Breast epithelium (tissue), 4 donors: Measurements from ENCODE around the gene VANGL2. TPM values are rescaled to one million over a fixed set of nuclear protein-coding genes. Genes with fewer than 3 reads are reported as not detected.
A peak's percentile ranks its signal among the peaks of the same experiment; 100 is the strongest.
"Not testable (repeated sequence)": the region's sequence is repeated elsewhere in the genome, so short reads cannot be mapped to it uniquely, and the experiment has no call there.

ENCODE experiments used
- DNase-seq, 2 donors: peaks; one replicate each; pipeline ENCODE4 v3.0.0-alpha.2; 2019; ENCODE audit warnings: low spot score in 2 of 2
- H3K27ac ChIP-seq, 2 donors: fragments of 200-600 bp; sonication (generic) in 1 of 2; one replicate each; pipeline ENCODE4 v1.5.1; 2016 to 2019; ENCODE audit warnings: mild to moderate bottlenecking in 1 of 2
- H3K27me3 ChIP-seq, 2 donors: fragments of 200-600 bp; sonication (generic) in 1 of 2; one replicate each; pipeline versions ENCODE4 v1.5.1 to v1.6.0; 2017 to 2019; ENCODE audit warnings: control low read depth in 1 of 2, mild to moderate bottlenecking in 1 of 2
- H3K36me3 ChIP-seq: fragments of 200-600 bp; one replicate; pipeline ENCODE4 v1.5.1; 2019
- H3K4me1 ChIP-seq, 2 donors: fragments of 200-600 bp; sonication (generic); one replicate each; pipeline ENCODE4 v1.5.1; 2016 to 2019; ENCODE audit warnings: control low read depth in 1 of 2
- H3K4me3 ChIP-seq, 3 donors: fragments of 200-600 bp; sonication (generic); 1 replicate in 2 of 3; 2 replicates in 1 of 3; pipeline ENCODE4 v1.5.1; 2016 to 2019; ENCODE audit warnings: mild to moderate bottlenecking in 3 of 3, moderate library complexity in 2 of 3
- H3K9me3 ChIP-seq, 2 donors: fragments of 200-600 bp; sonication (generic) in 1 of 2; one replicate each; pipeline ENCODE4 v1.5.1; 2016 to 2019; ENCODE audit warnings: control low read depth in 1 of 2
- CTCF ChIP-seq, 3 donors: fragments of 450-650 bp; IDR thresholded peaks; one replicate each; pipeline ENCODE4 v1.5.1; 2016 to 2017; ENCODE audit warnings: antibody characterized with exemption in 3 of 3, mild to moderate bottlenecking in 3 of 3, moderate library complexity in 3 of 3
- POLR2A ChIP-seq: fragments of 450-650 bp; IDR thresholded peaks from one replicate; pipeline ENCODE4 v1.6.1; 2016; ENCODE audit warnings: antibody characterized with exemption, mild to moderate bottlenecking, moderate library complexity
- POLR2AphosphoS5 ChIP-seq, 3 donors: sonication (generic); formaldehyde crosslinking; IDR thresholded peaks; one replicate each; pipeline ENCODE4 v1.6.1; 2017; ENCODE audit warnings: antibody characterized with exemption in 3 of 3
- intact Hi-C: fragments of 100-400 bp; cut with DNase I; formaldehyde crosslinking; loops from one replicate; pipeline ENCODE4 v1.15.1; 2023; ENCODE audit warnings: low total_unique reads
- total RNA-seq, 3 donors: library from RNA; depleted of rRNA; stranded (reverse); fragments of >200 nt; gene quantifications; one replicate each; pipeline ENCODE4 v1.1.0, GENCODE V29; 2016

The VANGL2 gene
- total RNA-seq, 3 donors from 2014 or later = 0.48 to 7.6 (median 5.6) TPM

- H3K9me3 ChIP-seq = no peaks in the 10 kb centered on the region
- H3K36me3 ChIP-seq = no peaks in the 10 kb centered on the region
- H3K4me3 ChIP-seq = peak overlapping the region in 1 of 3 donors; percentile 33
- intact Hi-C loops = no loop called here
- peak overlapping the region; percentile 80 to 86 for H3K27ac ChIP-seq
- TF ChIP-seq POLR2AphosphoS5 (IDR thresholded peaks at IDR 0.05) (no peak), CTCF (IDR thresholded peaks at IDR 0.05) (no peak), POLR2A (no peak)
- DNase-seq = no peak
- H3K4me1 ChIP-seq = peaks cover 4 to 7% of the 10 kb centered on the region in 2 donors
- no peaks in the 10 kb centered on the region for H3K27me3 ChIP-seq
Observed at GRCh38 chr1:160375788-160376524, 24.4 kb upstream of the VANGL2 start.

GRCh38 chr1:160376525-160377131 lies 23.7 kb upstream of the VANGL2 start:
- Histone ChIP-seq H3K9me3 (no peaks in the 10 kb centered on the region), H3K36me3 (no peaks in the 10 kb centered on the region), H3K4me1 (peaks cover 4 to 7% of the 10 kb centered on the region in 2 donors), H3K27me3 (no peaks in the 10 kb centered on the region), H3K4me3 (no peak overlapping the region), H3K27ac (peak overlapping the region; percentile 80 to 86)
- DNase-seq = no peak
- TF ChIP-seq POLR2A (no peak), POLR2AphosphoS5 (IDR thresholded peaks at IDR 0.05) (no peak), CTCF (IDR thresholded peaks at IDR 0.05) (peak; percentile 75 to 92 (median 90))
- intact Hi-C loops = no loop called here

GRCh38 chr1:160377585-160378206 lies 22.7 kb upstream of the VANGL2 start:
- Histone ChIP-seq H3K27me3 (no peaks in the 10 kb centered on the region), H3K4me3 (no peak overlapping the region), H3K4me1 (peaks cover 4 to 7% of the 10 kb centered on the region in 2 donors), H3K27ac (no peak overlapping the region), H3K36me3 (no peaks in the 10 kb centered on the region), H3K9me3 (no peaks in the 10 kb centered on the region)
- intact Hi-C loops = no loop called here
- no peak for DNase-seq
- TF ChIP-seq POLR2A (no peak), POLR2AphosphoS5 (IDR thresholded peaks at IDR 0.05) (no peak)

GRCh38 chr1:160384812-160385211 lies 15.6 kb upstream of the VANGL2 start:
- DNase-seq, H3K4me3 ChIP-seq, H3K36me3 ChIP-seq, H3K9me3 ChIP-seq, H3K27me3 ChIP-seq, H3K4me1 ChIP-seq, H3K27ac ChIP-seq, intact Hi-C loops: not testable (repeated sequence)

- H3K27ac ChIP-seq, H3K27me3 ChIP-seq, DNase-seq, H3K4me1 ChIP-seq, intact Hi-C loops, H3K9me3 ChIP-seq, H3K36me3 ChIP-seq, H3K4me3 ChIP-seq: not testable (repeated sequence)
Observed at GRCh38 chr1:160388406-160388805, 12.0 kb upstream of the VANGL2 start.

GRCh38 chr1:160394673-160395072 lies 5.7 kb upstream of the VANGL2 start:
- Histone ChIP-seq H3K4me1 (no peaks in the 10 kb centered on the region), H3K9me3 (no peaks in the 10 kb centered on the region), H3K4me3 (no peak overlapping the region), H3K36me3 (no peaks in the 10 kb centered on the region), H3K27ac (no peak overlapping the region), H3K27me3 (no peaks in the 10 kb centered on the region)
- DNase-seq = no peak
- no peak for TF ChIP-seq POLR2AphosphoS5 (IDR thresholded peaks at IDR 0.05)
- intact Hi-C loops = no loop called here

GRCh38 chr1:160397651-160398050 lies 2.7 kb upstream of the VANGL2 start:
- Histone ChIP-seq H3K36me3 (no peaks in the 10 kb centered on the region), H3K4me1 (no peaks in the 10 kb centered on the region), H3K9me3 (no peaks in the 10 kb centered on the region), H3K27ac (no peak overlapping the region), H3K4me3 (no peak overlapping the region), H3K27me3 (no peaks in the 10 kb centered on the region)
- intact Hi-C loops = no loop called here
- no peak for TF ChIP-seq CTCF (IDR thresholded peaks at IDR 0.05)
- no peak for TF ChIP-seq POLR2A
- no peak for TF ChIP-seq POLR2AphosphoS5 (IDR thresholded peaks at IDR 0.05)
- DNase-seq = no peak
